ENCODE data around the gene SLC9B1. TPM values are rescaled to one million over a fixed set of nuclear protein-coding genes. Genes with fewer than 3 reads are reported as not detected.
"Not testable (repeated sequence)": the region's sequence is repeated elsewhere in the genome, so short reads cannot be mapped to it uniquely, and the experiment has no call there.

The SLC9B1 gene
- polyA plus RNA-seq, 1 donor, result 1.5 TPM

GRCh38 chr4:102878349-102878748 lies 141.2 kb downstream of the SLC9B1 start:
- not testable (repeated sequence) for DNase-seq (ENCODE audit: low read depth)

GRCh38 chr4:102877477-102878106 lies 141.9 kb downstream of the SLC9B1 start:
- DNase-seq (ENCODE audit: low read depth), result not testable (repeated sequence)

GRCh38 chr4:102871772-102872171 lies 147.7 kb downstream of the SLC9B1 start:
- no peak for DNase-seq (ENCODE audit: low read depth)

- no peak for DNase-seq (ENCODE audit: low read depth)
These were observed 149.8 kb downstream of the SLC9B1 start for GRCh38 chr4:102869569-102870197.

- peak; percentile 67 for DNase-seq (ENCODE audit: low read depth)
These were observed 150.5 kb downstream of the SLC9B1 start, which contains the start of gene CISD2 for GRCh38 chr4:102868781-102869568. Gene CISD2, plus strand, starts transcription at chr4:102868992. Its CDS starts 93 bp downstream, at chr4:102869085.

GRCh38 chr4:102868153-102868780 lies 151.2 kb downstream of the SLC9B1 start:
- DNase-seq (ENCODE audit: low read depth), result no peak

GRCh38 chr4:102867278-102868152 lies 152.0 kb downstream of the SLC9B1 start:
- no peak for DNase-seq (ENCODE audit: low read depth)

GRCh38 chr4:102865327-102865726 lies 154.2 kb downstream of the SLC9B1 start:
- DNase-seq (ENCODE audit: low read depth), result not testable (repeated sequence)

- no peak for DNase-seq (ENCODE audit: low read depth)
These were observed 156.8 kb downstream of the SLC9B1 start for GRCh38 chr4:102862747-102863146.

- DNase-seq (ENCODE audit: low read depth), result no peak
These were observed 157.5 kb downstream of the SLC9B1 start for GRCh38 chr4:102862016-102862415.

- no peak for DNase-seq (ENCODE audit: low read depth)
These were observed 158.7 kb downstream of the SLC9B1 start for GRCh38 chr4:102860611-102861324.

- DNase-seq (ENCODE audit: low read depth), result no peak
These were observed 160.6 kb downstream of the SLC9B1 start for GRCh38 chr4:102858828-102859464.

Other genes with a start within 250 kb of the SLC9B1 start
- 267 TPM for gene UBE2D3, start 192.2 kb downstream of the SLC9B1 start, polyA plus RNA-seq (ENCODE audit: insufficient read length)
- 22.3 TPM for gene CISD2, start 150.7 kb downstream of the SLC9B1 start, polyA plus RNA-seq (ENCODE audit: insufficient read length)
- 11.8 TPM for gene SLC9B2, start 57.1 kb upstream of the SLC9B1 start, polyA plus RNA-seq (ENCODE audit: insufficient read length)
- 38.0 TPM for gene BDH2, start 80.1 kb upstream of the SLC9B1 start, polyA plus RNA-seq (ENCODE audit: insufficient read length)
- 4.3 TPM for gene CENPE, start 178.6 kb upstream of the SLC9B1 start, polyA plus RNA-seq (ENCODE audit: insufficient read length)